PC-9 (cell line): ENCODE measurements around the gene SEMA5A.

ENCODE experiments used
- EZH2 ChIP-seq: fragments of 200-600 bp; sonication (generic); IDR thresholded peaks from 2 replicates; pipeline ENCODE4 v1.8.0; 2017; ENCODE audit warnings: antibody characterized with exemption, low read depth
- TF ChIP-seq, protein P1 (sequence below): fragments of 200-600 bp; sonication (generic); conservative IDR thresholded peaks from 2 replicates; pipeline ENCODE4 v1.6.1; 2017; ENCODE audit warnings: mixed run types, antibody characterized with exemption, mild to moderate bottlenecking, moderate library complexity

DNA sequence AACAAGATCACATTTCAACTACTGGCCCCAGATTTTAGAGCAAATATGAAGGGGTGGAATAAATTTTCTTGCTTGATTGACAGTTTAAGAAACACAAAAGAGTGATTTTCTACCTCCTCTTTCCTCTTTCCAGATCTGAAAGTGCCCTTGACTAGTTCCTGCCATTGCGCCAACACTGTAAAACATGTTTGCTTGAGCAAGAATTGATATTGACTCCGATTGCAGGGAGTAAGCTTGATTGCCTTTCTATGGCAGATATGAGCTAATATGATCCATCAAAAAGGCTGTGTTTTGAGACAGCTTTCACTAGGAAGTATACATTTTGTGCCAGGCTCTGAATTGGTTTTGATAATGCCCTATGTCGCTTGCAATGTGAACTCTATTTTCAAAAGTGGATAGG lies 508.8 kb downstream of the SEMA5A start:
- TF ChIP-seq, protein P1, sequence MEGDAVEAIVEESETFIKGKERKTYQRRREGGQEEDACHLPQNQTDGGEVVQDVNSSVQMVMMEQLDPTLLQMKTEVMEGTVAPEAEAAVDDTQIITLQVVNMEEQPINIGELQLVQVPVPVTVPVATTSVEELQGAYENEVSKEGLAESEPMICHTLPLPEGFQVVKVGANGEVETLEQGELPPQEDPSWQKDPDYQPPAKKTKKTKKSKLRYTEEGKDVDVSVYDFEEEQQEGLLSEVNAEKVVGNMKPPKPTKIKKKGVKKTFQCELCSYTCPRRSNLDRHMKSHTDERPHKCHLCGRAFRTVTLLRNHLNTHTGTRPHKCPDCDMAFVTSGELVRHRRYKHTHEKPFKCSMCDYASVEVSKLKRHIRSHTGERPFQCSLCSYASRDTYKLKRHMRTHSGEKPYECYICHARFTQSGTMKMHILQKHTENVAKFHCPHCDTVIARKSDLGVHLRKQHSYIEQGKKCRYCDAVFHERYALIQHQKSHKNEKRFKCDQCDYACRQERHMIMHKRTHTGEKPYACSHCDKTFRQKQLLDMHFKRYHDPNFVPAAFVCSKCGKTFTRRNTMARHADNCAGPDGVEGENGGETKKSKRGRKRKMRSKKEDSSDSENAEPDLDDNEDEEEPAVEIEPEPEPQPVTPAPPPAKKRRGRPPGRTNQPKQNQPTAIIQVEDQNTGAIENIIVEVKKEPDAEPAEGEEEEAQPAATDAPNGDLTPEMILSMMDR, result no peak
- no peak for TF ChIP-seq EZH2
